Neural cell (in vitro differentiated cells): Measurements from ENCODE around the gene IPO4. TPM values are rescaled to one million over a fixed set of nuclear protein-coding genes. Genes with fewer than 3 reads are reported as not detected.
A peak's percentile ranks its signal among the peaks of the same experiment; 100 is the strongest.

ENCODE experiments used
- H2AFZ ChIP-seq: fragments of 200-600, 300-800 bp; sonication (generic), shearing (Covaris generic); 2 replicates; pipeline ENCODE4 v1.6.0; 2014; ENCODE audit warnings: low read depth, mild to moderate bottlenecking, antibody characterized with exemption, low read length, moderate library complexity
- H3F3A ChIP-seq: fragments of 200-600 bp; shearing (Covaris generic); 2 replicates; pipeline ENCODE4 v1.6.1; 2016; ENCODE audit warnings: mild to moderate bottlenecking, moderate library complexity, mixed read lengths, antibody characterized with exemption, low read length; ENCODE audit not compliant: insufficient read depth, poor library complexity, severe bottlenecking
- H3K27ac ChIP-seq: fragments of 200-600, 300-800 bp; sonication (generic), shearing (Covaris generic); 2 replicates; pipeline ENCODE4 v1.5.1; 2014; ENCODE audit warnings: mild to moderate bottlenecking, low read length, moderate library complexity
- H3K27me3 ChIP-seq: fragments of 300-800, 200-600 bp; sonication (generic), shearing (Covaris generic); 2 replicates; pipeline ENCODE4 v1.6.0; 2014; ENCODE audit warnings: mild to moderate bottlenecking, low read depth, low read length, moderate library complexity; ENCODE audit not compliant: insufficient read depth
- H3K36me3 ChIP-seq: fragments of 300-800, 200-600 bp; sonication (generic), shearing (Covaris generic); 2 replicates; pipeline ENCODE4 v1.5.1; 2014; ENCODE audit warnings: mild to moderate bottlenecking, antibody characterized with exemption, low read length, moderate library complexity; ENCODE audit not compliant: insufficient read depth
- H3K4me2 ChIP-seq: fragments of 300-800, 200-600 bp; sonication (generic), shearing (Covaris generic); 2 replicates; pipeline ENCODE4 v1.6.0; 2014; ENCODE audit warnings: mild to moderate bottlenecking, low read length
- H3K4me3 ChIP-seq: fragments of 300-800, 200-600 bp; sonication (generic), shearing (Covaris generic); 2 replicates; pipeline ENCODE4 v1.5.1; 2014; ENCODE audit warnings: mild to moderate bottlenecking, low read length, moderate library complexity
- H3K79me2 ChIP-seq: fragments of 200-600 bp; shearing (Covaris generic); replicated peaks from 2 replicates; pipeline ENCODE4 v1.6.0; 2014; ENCODE audit warnings: mild to moderate bottlenecking, low read length, moderate library complexity; ENCODE audit not compliant: insufficient read depth
- H3K9ac ChIP-seq: fragments of 300-800, 200-600 bp; sonication (generic), shearing (Covaris generic); 2 replicates; pipeline ENCODE4 v1.6.1; 2016; ENCODE audit warnings: mild to moderate bottlenecking, low read length, mixed read lengths
- H3K9me2 ChIP-seq: fragments of 200-600 bp; shearing (Covaris generic); 2 replicates; pipeline ENCODE4 v1.6.1; 2016; ENCODE audit warnings: mild to moderate bottlenecking, low read length, mixed read lengths; ENCODE audit not compliant: insufficient read depth
- H3K9me3 ChIP-seq: fragments of 200-600, 300-800 bp; sonication (generic), shearing (Covaris generic); 2 replicates; pipeline ENCODE4 v1.6.1; 2016; ENCODE audit warnings: mild to moderate bottlenecking, mixed run types, low read length, moderate library complexity, mixed read lengths
- H4K20me1 ChIP-seq: fragments of 200-600 bp; shearing (Covaris generic); 2 replicates; pipeline ENCODE4 v1.6.1; 2016; ENCODE audit warnings: mild to moderate bottlenecking, mixed run types; ENCODE audit not compliant: insufficient read depth
- EP300 ChIP-seq: fragments of 450-650 bp; conservative IDR thresholded peaks from 2 replicates; pipeline ENCODE4 v1.6.1; 2014; ENCODE audit warnings: antibody characterized with exemption, mild to moderate bottlenecking, moderate library complexity; ENCODE audit not compliant: poor library complexity, severe bottlenecking
- EZH2 ChIP-seq: fragments of 200-600, 300-800 bp; shearing (Covaris generic), sonication (generic); IDR thresholded peaks from 2 replicates; pipeline ENCODE4 v1.6.1; 2014; ENCODE audit warnings: antibody characterized with exemption, low read length, borderline replicate concordance, mild to moderate bottlenecking; ENCODE audit not compliant: insufficient read depth, poor library complexity, severe bottlenecking
- MXI1 ChIP-seq: fragments of 450-650 bp; conservative IDR thresholded peaks from 2 replicates; pipeline ENCODE4 v1.6.1; 2014; ENCODE audit warnings: antibody characterized with exemption, mild to moderate bottlenecking; ENCODE audit not compliant: poor library complexity, severe bottlenecking
- POLR2AphosphoS5 ChIP-seq: IDR thresholded peaks from 2 replicates; pipeline ENCODE4 v1.6.1; 2012
- RAD21 ChIP-seq: fragments of 450-650 bp; conservative IDR thresholded peaks from 2 replicates; pipeline ENCODE4 v1.6.1; 2014; ENCODE audit warnings: antibody characterized with exemption, mild to moderate bottlenecking, moderate library complexity
- SMC3 ChIP-seq: fragments of 450-650 bp; conservative IDR thresholded peaks from 2 replicates; pipeline ENCODE4 v1.6.1; 2014; ENCODE audit warnings: antibody characterized with exemption, mild to moderate bottlenecking, moderate library complexity; ENCODE audit not compliant: poor library complexity
- TAF1 ChIP-seq: IDR thresholded peaks from 2 replicates; pipeline ENCODE4 v1.6.1; 2012; ENCODE audit warnings: low read depth
- polyA plus RNA-seq: library from polyadenylated mRNA; depleted of rRNA; stranded (reverse); fragments of >200 nt; gene quantifications from 2 replicates; pipeline ENCODE4 v1.2.3, GENCODE V29; 2014
- TF ChIP-seq, protein P1 (sequence below): fragments of 450-650 bp; IDR thresholded peaks from 2 replicates; pipeline ENCODE4 v1.5.1; 2014; ENCODE audit warnings: antibody characterized with exemption, mild to moderate bottlenecking, moderate library complexity; ENCODE audit not compliant: poor library complexity, severe bottlenecking
- TF ChIP-seq, protein P2 (sequence below): IDR thresholded peaks from 2 replicates; pipeline ENCODE4 v1.6.1; 2012; ENCODE audit warnings: borderline replicate concordance

Gene IPO4
- polyA plus RNA-seq, 1 donor from 2014 or later: 9.2 TPM

DNA sequence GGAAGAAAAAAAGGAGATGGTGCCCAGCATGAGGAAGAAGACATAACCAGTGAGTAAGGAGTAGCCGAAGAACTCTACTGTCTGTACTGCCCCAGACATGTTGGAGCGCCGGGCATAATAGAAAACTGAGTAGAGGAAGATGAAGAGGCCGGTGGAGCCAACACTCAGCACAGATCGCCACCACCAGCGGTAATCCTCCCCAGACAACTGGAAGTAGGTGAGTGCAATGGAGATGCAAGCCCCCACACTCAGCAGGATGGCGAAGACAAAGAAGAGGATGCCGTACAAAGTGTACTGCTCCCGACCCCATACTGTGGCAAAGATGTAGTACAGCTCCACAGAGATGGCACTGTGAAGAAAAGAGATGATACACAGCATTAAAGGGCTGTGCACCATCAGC is 844 bp upstream of the IPO4 start:
- Histone ChIP-seq H2AFZ (no peak overlapping the region), H3K9me3 (no peaks in the 10 kb centered on the region), H3K27ac (no peak overlapping the region), H3K36me3 (no peaks in the 10 kb centered on the region), H3K9me2 (no peaks in the 10 kb centered on the region), H3K4me2 (no peak overlapping the region), H3K27me3 (no peaks in the 10 kb centered on the region), H4K20me1 (peaks cover 4% of the 10 kb centered on the region), H3K4me3 (peak overlapping the region; percentile 92), H3F3A (no peaks in the 10 kb centered on the region), H3K79me2 (peaks cover 3% of the 10 kb centered on the region), H3K9ac (peak overlapping the region; percentile 2)
- no peak for TF ChIP-seq EZH2
- TF ChIP-seq EP300: no peak
- no peak for TF ChIP-seq POLR2AphosphoS5
- TF ChIP-seq, protein P1, sequence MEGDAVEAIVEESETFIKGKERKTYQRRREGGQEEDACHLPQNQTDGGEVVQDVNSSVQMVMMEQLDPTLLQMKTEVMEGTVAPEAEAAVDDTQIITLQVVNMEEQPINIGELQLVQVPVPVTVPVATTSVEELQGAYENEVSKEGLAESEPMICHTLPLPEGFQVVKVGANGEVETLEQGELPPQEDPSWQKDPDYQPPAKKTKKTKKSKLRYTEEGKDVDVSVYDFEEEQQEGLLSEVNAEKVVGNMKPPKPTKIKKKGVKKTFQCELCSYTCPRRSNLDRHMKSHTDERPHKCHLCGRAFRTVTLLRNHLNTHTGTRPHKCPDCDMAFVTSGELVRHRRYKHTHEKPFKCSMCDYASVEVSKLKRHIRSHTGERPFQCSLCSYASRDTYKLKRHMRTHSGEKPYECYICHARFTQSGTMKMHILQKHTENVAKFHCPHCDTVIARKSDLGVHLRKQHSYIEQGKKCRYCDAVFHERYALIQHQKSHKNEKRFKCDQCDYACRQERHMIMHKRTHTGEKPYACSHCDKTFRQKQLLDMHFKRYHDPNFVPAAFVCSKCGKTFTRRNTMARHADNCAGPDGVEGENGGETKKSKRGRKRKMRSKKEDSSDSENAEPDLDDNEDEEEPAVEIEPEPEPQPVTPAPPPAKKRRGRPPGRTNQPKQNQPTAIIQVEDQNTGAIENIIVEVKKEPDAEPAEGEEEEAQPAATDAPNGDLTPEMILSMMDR: no peak
- no peak for TF ChIP-seq MXI1
- TF ChIP-seq, protein P2, sequence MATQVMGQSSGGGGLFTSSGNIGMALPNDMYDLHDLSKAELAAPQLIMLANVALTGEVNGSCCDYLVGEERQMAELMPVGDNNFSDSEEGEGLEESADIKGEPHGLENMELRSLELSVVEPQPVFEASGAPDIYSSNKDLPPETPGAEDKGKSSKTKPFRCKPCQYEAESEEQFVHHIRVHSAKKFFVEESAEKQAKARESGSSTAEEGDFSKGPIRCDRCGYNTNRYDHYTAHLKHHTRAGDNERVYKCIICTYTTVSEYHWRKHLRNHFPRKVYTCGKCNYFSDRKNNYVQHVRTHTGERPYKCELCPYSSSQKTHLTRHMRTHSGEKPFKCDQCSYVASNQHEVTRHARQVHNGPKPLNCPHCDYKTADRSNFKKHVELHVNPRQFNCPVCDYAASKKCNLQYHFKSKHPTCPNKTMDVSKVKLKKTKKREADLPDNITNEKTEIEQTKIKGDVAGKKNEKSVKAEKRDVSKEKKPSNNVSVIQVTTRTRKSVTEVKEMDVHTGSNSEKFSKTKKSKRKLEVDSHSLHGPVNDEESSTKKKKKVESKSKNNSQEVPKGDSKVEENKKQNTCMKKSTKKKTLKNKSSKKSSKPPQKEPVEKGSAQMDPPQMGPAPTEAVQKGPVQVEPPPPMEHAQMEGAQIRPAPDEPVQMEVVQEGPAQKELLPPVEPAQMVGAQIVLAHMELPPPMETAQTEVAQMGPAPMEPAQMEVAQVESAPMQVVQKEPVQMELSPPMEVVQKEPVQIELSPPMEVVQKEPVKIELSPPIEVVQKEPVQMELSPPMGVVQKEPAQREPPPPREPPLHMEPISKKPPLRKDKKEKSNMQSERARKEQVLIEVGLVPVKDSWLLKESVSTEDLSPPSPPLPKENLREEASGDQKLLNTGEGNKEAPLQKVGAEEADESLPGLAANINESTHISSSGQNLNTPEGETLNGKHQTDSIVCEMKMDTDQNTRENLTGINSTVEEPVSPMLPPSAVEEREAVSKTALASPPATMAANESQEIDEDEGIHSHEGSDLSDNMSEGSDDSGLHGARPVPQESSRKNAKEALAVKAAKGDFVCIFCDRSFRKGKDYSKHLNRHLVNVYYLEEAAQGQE: no peak
- TF ChIP-seq TAF1: no peak
- TF ChIP-seq SMC3: no peak
- TF ChIP-seq RAD21: no peak

DNA sequence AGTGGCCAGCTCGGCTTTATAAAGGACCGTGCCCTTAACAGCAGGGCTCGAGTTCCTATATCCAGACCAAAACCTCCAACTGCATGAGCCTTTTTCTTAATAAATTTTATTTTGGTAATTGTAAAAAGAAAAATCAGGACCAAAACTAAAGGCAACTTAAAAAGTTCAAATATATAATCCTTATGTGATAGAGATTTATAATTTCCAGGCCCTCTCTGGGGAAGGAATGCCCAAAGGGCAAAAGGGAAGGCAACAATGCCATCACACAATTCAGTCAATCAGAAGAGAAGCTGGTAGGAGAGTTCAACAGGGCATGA is 401 bp upstream of the IPO4 start:
- Histone ChIP-seq H3K4me3 (peak overlapping the region; percentile 92), H3K27ac (peak overlapping the region; percentile 4), H3K4me2 (no peak overlapping the region), H3K36me3 (no peaks in the 10 kb centered on the region), H3K79me2 (peaks cover 3% of the 10 kb centered on the region), H3K9ac (peak overlapping the region; percentile 2), H4K20me1 (peaks cover 4% of the 10 kb centered on the region), H3K9me3 (no peaks in the 10 kb centered on the region), H3K27me3 (no peaks in the 10 kb centered on the region), H2AFZ (no peak overlapping the region), H3K9me2 (no peaks in the 10 kb centered on the region), H3F3A (no peaks in the 10 kb centered on the region)
- TF ChIP-seq RAD21: no peak
- TF ChIP-seq, protein P1: no peak
- no peak for TF ChIP-seq POLR2AphosphoS5
- no peak for TF ChIP-seq EZH2
- no peak for TF ChIP-seq EP300
- TF ChIP-seq TAF1: no peak
- TF ChIP-seq SMC3: no peak
- no peak for TF ChIP-seq MXI1
- TF ChIP-seq, protein P2: no peak
